ENCODE results near the gene NUMB. TPM values are rescaled to one million over a fixed set of nuclear protein-coding genes. Genes with fewer than 3 reads are reported as not detected.
A peak's percentile ranks its signal among the peaks of the same experiment; 100 is the strongest.

The NUMB gene
- total RNA-seq, 4 donors from 2014 or later, result 105 to 125 (median 117) TPM

DNA sequence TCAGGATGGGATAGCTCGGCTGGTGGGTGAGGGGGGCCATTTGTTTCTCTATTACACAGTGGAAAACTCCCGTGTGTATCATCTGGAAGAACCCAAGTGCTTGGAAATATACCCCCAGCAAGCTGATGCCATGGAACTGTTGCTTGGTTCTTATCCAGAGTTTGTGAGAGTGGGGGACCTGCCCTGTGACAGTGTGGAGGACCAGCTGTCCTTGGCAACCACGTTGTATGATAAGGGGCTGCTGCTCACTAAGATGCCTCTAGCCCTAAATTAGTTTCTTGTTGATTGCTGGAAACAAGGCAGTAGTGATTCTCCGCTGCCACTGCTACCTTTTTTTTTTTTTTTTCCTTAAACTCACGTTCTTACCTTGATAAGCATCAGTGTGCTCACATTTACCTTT is 34.3 kb upstream of the NUMB start:
- Histone ChIP-seq H3K4me1 (peaks cover 0 to 22% (median 9%) of the 10 kb centered on the region in 4 donors), H3K9me3 (no peaks in the 10 kb centered on the region), H3K27me3 (no peaks in the 10 kb centered on the region), H3K4me3 (no peak overlapping the region), H3K27ac (no peak overlapping the region), H3K36me3 (no peaks in the 10 kb centered on the region)
- no peak for DNase-seq
- TF ChIP-seq, protein P1, sequence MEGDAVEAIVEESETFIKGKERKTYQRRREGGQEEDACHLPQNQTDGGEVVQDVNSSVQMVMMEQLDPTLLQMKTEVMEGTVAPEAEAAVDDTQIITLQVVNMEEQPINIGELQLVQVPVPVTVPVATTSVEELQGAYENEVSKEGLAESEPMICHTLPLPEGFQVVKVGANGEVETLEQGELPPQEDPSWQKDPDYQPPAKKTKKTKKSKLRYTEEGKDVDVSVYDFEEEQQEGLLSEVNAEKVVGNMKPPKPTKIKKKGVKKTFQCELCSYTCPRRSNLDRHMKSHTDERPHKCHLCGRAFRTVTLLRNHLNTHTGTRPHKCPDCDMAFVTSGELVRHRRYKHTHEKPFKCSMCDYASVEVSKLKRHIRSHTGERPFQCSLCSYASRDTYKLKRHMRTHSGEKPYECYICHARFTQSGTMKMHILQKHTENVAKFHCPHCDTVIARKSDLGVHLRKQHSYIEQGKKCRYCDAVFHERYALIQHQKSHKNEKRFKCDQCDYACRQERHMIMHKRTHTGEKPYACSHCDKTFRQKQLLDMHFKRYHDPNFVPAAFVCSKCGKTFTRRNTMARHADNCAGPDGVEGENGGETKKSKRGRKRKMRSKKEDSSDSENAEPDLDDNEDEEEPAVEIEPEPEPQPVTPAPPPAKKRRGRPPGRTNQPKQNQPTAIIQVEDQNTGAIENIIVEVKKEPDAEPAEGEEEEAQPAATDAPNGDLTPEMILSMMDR (IDR thresholded peaks at IDR 0.05), result no peak

DNA sequence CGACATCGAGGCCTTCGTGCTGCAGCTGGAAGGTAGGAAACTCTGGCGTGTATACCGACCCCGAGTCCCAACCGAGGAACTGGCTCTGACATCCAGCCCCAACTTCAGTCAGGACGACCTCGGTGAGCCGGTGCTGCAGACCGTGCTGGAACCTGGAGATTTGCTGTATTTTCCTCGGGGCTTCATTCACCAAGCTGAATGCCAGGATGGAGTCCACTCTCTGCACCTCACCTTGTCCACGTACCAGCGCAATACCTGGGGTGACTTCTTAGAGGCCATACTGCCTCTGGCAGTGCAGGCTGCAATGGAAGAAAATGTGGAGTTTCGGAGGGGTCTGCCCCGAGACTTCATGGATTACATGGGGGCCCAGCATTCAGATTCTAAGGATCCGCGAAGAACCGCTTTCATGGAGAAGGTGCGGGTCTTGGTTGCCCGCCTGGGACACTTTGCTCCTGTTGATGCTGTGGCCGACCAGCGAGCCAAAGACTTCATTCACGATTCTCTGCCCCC is 33.8 kb upstream of the NUMB start:
- no peak for DNase-seq
- Histone ChIP-seq H3K27me3 (no peaks in the 10 kb centered on the region), H3K4me1 (peaks cover 0 to 22% (median 9%) of the 10 kb centered on the region in 4 donors), H3K9me3 (no peaks in the 10 kb centered on the region), H3K36me3 (no peaks in the 10 kb centered on the region), H3K4me3 (peak overlapping the region; percentile 59 to 91 (median 84)), H3K27ac (no peak overlapping the region)
- TF ChIP-seq, protein P1 (IDR thresholded peaks at IDR 0.05), result no peak
- no peak for TF ChIP-seq POLR2A (IDR thresholded peaks at IDR 0.05)

DNA sequence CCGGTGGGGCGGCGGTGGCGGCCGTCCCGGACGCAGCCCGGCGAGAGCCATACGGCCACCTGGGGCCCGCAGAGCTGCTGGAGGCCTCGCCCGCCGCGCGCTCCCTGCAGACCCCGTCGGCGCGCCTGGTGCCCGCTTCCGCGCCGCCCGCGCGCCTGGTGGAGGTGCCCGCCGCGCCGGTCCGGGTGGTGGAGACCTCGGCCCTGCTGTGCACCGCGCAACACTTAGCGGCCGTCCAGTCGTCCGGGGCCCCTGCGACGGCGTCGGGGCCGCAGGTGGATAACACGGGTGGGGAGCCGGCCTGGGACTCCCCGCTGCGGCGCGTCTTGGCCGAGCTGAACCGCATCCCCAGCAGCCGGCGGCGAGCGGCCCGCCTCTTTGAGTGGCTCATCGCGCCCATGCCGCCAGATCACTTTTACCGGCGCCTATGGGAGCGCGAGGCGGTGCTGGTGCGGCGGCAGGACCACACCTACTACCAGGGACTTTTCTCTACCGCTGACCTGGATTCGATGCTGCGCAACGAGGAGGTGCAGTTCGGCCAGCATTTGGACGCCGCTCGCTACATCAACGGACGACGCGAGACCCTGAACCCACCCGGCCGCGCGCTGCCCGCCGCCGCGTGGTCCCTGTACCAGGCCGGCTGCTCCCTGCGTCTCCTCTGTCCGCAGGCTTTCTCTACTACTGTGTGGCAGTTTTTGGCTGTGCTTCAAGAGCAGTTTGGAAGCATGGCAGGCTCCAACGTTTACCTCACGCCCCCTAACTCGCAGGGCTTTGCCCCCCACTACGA is 33.1 kb upstream of the NUMB start:
- H3K27ac ChIP-seq, result peak overlapping the region; percentile 83 to 94 (median 89)
- H3K27me3 ChIP-seq, result no peaks in the 10 kb centered on the region
- no peaks in the 10 kb centered on the region for H3K36me3 ChIP-seq
- TF ChIP-seq, protein P1 (IDR thresholded peaks at IDR 0.05), result no peak
- peak in 1 of 2 donors; percentile 69 for TF ChIP-seq POLR2A (IDR thresholded peaks at IDR 0.05)
- H3K4me1 ChIP-seq, result peaks cover 0 to 22% (median 9%) of the 10 kb centered on the region in 4 donors
- peak overlapping the region; percentile 59 to 91 (median 84) for H3K4me3 ChIP-seq
- peak; percentile 57 to 84 (median 83) for DNase-seq
- H3K9me3 ChIP-seq, result no peaks in the 10 kb centered on the region

DNA sequence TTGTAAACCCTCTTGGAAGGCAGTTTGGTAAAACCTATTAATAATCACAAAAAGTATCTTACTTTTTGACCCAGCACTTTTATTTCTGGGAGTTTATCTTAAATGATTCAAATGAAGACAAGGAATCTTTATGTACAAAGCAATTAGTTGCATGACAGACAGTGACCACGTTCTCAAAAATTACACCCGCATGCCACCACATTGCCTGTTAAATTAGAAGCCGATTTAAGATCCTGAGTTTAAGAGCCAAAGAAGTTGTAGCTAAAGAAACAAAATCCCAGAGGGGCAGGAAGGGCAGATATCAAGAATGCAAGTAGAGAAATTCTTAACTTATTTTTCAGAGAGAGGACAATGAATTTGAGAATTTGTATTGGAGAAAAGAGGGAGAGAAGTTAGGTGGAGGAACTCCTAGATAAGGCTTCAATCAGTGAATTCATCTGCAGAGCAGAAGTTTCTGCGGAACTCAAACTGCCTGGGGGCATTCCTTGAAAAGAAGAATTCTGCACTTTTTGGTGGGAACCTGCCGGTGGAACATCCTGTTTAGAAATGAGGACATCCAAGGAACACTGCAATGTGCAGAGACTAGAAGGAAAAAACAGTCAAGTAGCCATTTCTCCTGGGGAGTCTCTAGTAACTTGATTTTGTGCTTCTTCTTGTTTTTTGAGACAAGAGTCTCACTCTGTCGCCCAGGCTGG is 31.3 kb upstream of the NUMB start:
- no peaks in the 10 kb centered on the region for H3K9me3 ChIP-seq
- H3K4me1 ChIP-seq, result peaks cover 0 to 22% (median 9%) of the 10 kb centered on the region in 4 donors
- no peak overlapping the region for H3K4me3 ChIP-seq
- H3K36me3 ChIP-seq, result no peaks in the 10 kb centered on the region
- no peak for DNase-seq
- H3K27me3 ChIP-seq, result no peaks in the 10 kb centered on the region
- no peak overlapping the region for H3K27ac ChIP-seq
- TF ChIP-seq, protein P1 (IDR thresholded peaks at IDR 0.05), result no peak
- TF ChIP-seq POLR2A (IDR thresholded peaks at IDR 0.05), result no peak

DNA sequence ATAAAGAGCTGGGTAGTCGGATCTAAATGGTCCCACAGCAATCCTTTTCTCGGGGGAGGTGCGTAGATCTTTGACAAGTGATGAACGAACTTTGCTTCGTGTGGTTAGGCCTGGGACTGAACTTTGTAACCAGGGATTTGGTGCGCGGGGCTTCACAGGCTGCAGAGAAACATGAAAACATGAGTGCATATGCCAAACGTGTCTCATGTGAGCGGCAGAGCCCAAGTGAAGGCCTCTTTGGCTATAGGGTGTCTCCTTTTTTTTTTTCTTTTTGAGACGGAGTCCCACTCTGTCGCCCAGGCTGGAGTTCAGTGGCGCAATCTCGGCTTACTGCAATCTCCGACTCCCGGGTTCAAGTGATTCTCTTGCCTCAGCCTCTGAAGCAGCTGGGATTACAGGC is 20.3 kb upstream of the NUMB start:
- Histone ChIP-seq H3K4me3 (no peak overlapping the region), H3K27ac (no peak overlapping the region), H3K9me3 (no peaks in the 10 kb centered on the region), H3K36me3 (no peaks in the 10 kb centered on the region), H3K27me3 (no peaks in the 10 kb centered on the region), H3K4me1 (no peaks in the 10 kb centered on the region)
- DNase-seq, result no peak
- no peak for TF ChIP-seq POLR2A (IDR thresholded peaks at IDR 0.05)
- TF ChIP-seq, protein P1 (IDR thresholded peaks at IDR 0.05), result no peak
